PC-3 (cell line): ENCODE data around the gene OASL. TPM values are rescaled to one million over a fixed set of nuclear protein-coding genes. Genes with fewer than 3 reads are reported as not detected.

Experiments used
- ATAC-seq: fragments of 200-7000 bp; cut with Tn5 transposase; 2 replicates; pipeline ENCODE4 v1.9.1; 2020; ENCODE audit warnings: mild to moderate bottlenecking, moderate library complexity
- BruUV-seq: library from RNA; stranded (reverse); fragments of 400-500 nt; replicated peaks from 2 replicates; lab custom pipeline; 2021; lab: Mats Ljungman, UMichigan
- CTCF ChIA-PET: fragments of 300-600 bp; sonication (Branson Sonifier 250); formaldehyde crosslinking; loops from one replicate; lab custom pipeline; 2022; ENCODE audit warnings: antibody characterized with exemption; lab: Charles Lee
- POLR2A ChIA-PET: fragments of 300-600 bp; sonication (Branson Sonifier 250); formaldehyde crosslinking; loops from one replicate; lab custom pipeline; 2022; ENCODE audit warnings: antibody characterized with exemption; ENCODE audit not compliant: unreplicated experiment; lab: Charles Lee
- DNase-seq: peaks from one replicate; pipeline ENCODE4 v3.0.0-alpha.2; 2015
- H2AFZ ChIP-seq: fragments of 300-600 bp; sonication (generic); 2 replicates; pipeline ENCODE4 v1.6.0; 2016; ENCODE audit warnings: antibody characterized with exemption, low read length
- H3F3A ChIP-seq: fragments of 300-600 bp; sonication (generic); one replicate; pipeline ENCODE4 v1.6.0; 2017; ENCODE audit warnings: antibody characterized with exemption, low read length, control low read depth, mild to moderate bottlenecking; ENCODE audit not compliant: unreplicated experiment
- H3K27ac ChIP-seq: fragments of 300-600 bp; sonication (generic); 2 replicates; pipeline ENCODE4 v1.5.1; 2016; ENCODE audit warnings: mild to moderate bottlenecking, low read length
- H3K27me3 ChIP-seq: fragments of 300-600 bp; sonication (generic); 2 replicates; pipeline ENCODE4 v1.6.1; 2016; ENCODE audit warnings: low read length, mixed read lengths
- H3K36me3 ChIP-seq: fragments of 300-600 bp; sonication (generic); 2 replicates; pipeline ENCODE4 v1.6.1; 2016; ENCODE audit warnings: low read depth, mixed run types, low read length, mixed read lengths
- H3K4me1 ChIP-seq: fragments of 300-600 bp; sonication (generic); 2 replicates; pipeline ENCODE4 v1.5.1; 2016; ENCODE audit warnings: low read length; ENCODE audit not compliant: insufficient read depth
- H3K4me2 ChIP-seq: fragments of 300-600 bp; sonication (generic); 2 replicates; pipeline ENCODE4 v1.6.0; 2016; ENCODE audit warnings: low read length
- H3K4me3 ChIP-seq: fragments of 300-600 bp; sonication (generic); 2 replicates; pipeline ENCODE4 v1.5.1; 2016; ENCODE audit warnings: mild to moderate bottlenecking, low read length, mixed read lengths
- H3K79me2 ChIP-seq: fragments of 300-600 bp; sonication (generic); 2 replicates; pipeline ENCODE4 v1.6.1; 2017; ENCODE audit warnings: low read length, mixed read lengths
- H3K9ac ChIP-seq: fragments of 300-600 bp; sonication (generic); 2 replicates; pipeline ENCODE4 v1.6.0; 2016; ENCODE audit warnings: mild to moderate bottlenecking, low read length
- H3K9me2 ChIP-seq: fragments of 300-600 bp; sonication (generic); replicated peaks from 2 replicates; pipeline ENCODE4 v1.6.1; 2016; ENCODE audit warnings: mixed run types, low read length, mixed read lengths
- H3K9me3 ChIP-seq: fragments of 300-600 bp; sonication (generic); 2 replicates; pipeline ENCODE4 v1.6.1; 2016; ENCODE audit warnings: low read length, mixed read lengths
- H4K20me1 ChIP-seq: fragments of 300-600 bp; sonication (generic); 2 replicates; pipeline ENCODE4 v1.6.1; 2016; ENCODE audit warnings: low read length, mixed read lengths
- CTCF ChIP-seq: fragments of 300-600 bp; sonication (generic); conservative IDR thresholded peaks from 2 replicates; pipeline ENCODE4 v1.5.1; 2017; ENCODE audit warnings: antibody characterized with exemption, low read depth, mild to moderate bottlenecking, low read length
- EZH2 ChIP-seq: fragments of 300-600 bp; sonication (generic); IDR thresholded peaks from one replicate; pipeline ENCODE4 v1.6.1; 2017; ENCODE audit warnings: antibody characterized with exemption, mild to moderate bottlenecking, low read length; ENCODE audit not compliant: unreplicated experiment
- EZH2phosphoT487 ChIP-seq: fragments of 300-600 bp; sonication (generic); IDR thresholded peaks from 2 replicates; pipeline ENCODE4 v1.6.1; 2018; ENCODE audit warnings: mild to moderate bottlenecking, antibody characterized with exemption, low read length, borderline replicate concordance
- intact Hi-C: fragments of 100-400 bp; cut with micrococcal nuclease; formaldehyde crosslinking; loops from 2 replicates; pipeline ENCODE4 v1.9.0; 2023
- total RNA-seq: library from RNA; depleted of rRNA; stranded (reverse); fragments of >200 nt; gene quantifications from 2 replicates; pipeline ENCODE4 v1.2.3, GENCODE V29; 2014

Gene OASL
- total RNA-seq, 1 experiment from 2014 or later, result 7.6 TPM

GRCh38 chr12:120972870-120973543 is 66.0 kb downstream of the OASL start:
- TF ChIP-seq CTCF (no peak), EZH2phosphoT487 (no peak), EZH2 (no peak)
- Histone ChIP-seq H3K36me3 (no peaks in the 10 kb centered on the region), H3K9ac (no peak overlapping the region), H3K4me1 (no peaks in the 10 kb centered on the region), H3K27me3 (no peaks in the 10 kb centered on the region), H3F3A (no peaks in the 10 kb centered on the region), H3K79me2 (no peaks in the 10 kb centered on the region), H3K4me3 (no peak overlapping the region), H3K9me3 (no peaks in the 10 kb centered on the region), H3K27ac (no peak overlapping the region), H3K9me2 (no peaks in the 10 kb centered on the region), H4K20me1 (no peaks in the 10 kb centered on the region), H3K4me2 (no peak overlapping the region), H2AFZ (no peak overlapping the region)
- intact Hi-C loops, result loop anchor here (5.0 kb wide), 1 partner anchor 261 kb away; the partner anchor contains the start of gene UNC119B
- BruUV-seq, result no TSS peak
- POLR2A ChIA-PET, result no interaction called here
- ATAC-seq, result no peak; the same call in 1 of the 2 replicates
- CTCF ChIA-PET, result interaction anchor here (0.6 kb wide), 1 partner anchor 190 kb away, joined by 4 read pairs; no protein-coding TSS in a partner anchor
- DNase-seq, result no peak

- Histone ChIP-seq H3K4me3 (no peak overlapping the region), H3K27ac (no peak overlapping the region), H3K36me3 (no peaks in the 10 kb centered on the region), H3F3A (no peaks in the 10 kb centered on the region), H3K27me3 (no peaks in the 10 kb centered on the region), H3K4me1 (no peaks in the 10 kb centered on the region), H3K9me3 (no peaks in the 10 kb centered on the region), H2AFZ (peak overlapping the region; percentile 67), H3K4me2 (peak overlapping the region; percentile 25; the same call in 1 of the 2 replicates), H3K9ac (no peak overlapping the region), H3K79me2 (no peaks in the 10 kb centered on the region), H3K9me2 (no peaks in the 10 kb centered on the region), H4K20me1 (no peaks in the 10 kb centered on the region)
- ATAC-seq (peak; percentile 88), DNase-seq (peak; percentile 83)
- intact Hi-C loops, result loop anchor here (1.0 to 5.0 kb wide), 6 partner anchors 27 to 387 kb away; partner anchors contain the start of gene UNC119B
- POLR2A ChIA-PET, result interaction anchor here (0.5 to 0.6 kb wide), 3 partner anchors 322 to 442 kb away, joined by 3 to 5 read pairs (median 4); no protein-coding TSS in a partner anchor
- CTCF ChIA-PET, result interaction anchor here (0.5 to 1.2 kb wide), 17 partner anchors 12 to 390 kb away, joined by 3 to 16 read pairs (median 4); partner anchors contain the start of gene POP5
- no TSS peak for BruUV-seq
- TF ChIP-seq CTCF (peak; percentile 94), EZH2phosphoT487 (no peak), EZH2 (no peak)
These were observed 67.5 kb downstream of the OASL start for GRCh38 chr12:120971299-120972180.
